Mammary epithelial cell (primary cell): ENCODE data around the gene RPS6KA2.

Experiments
- CTCF ChIP-seq, 2 donors: IDR thresholded peaks in 1 of 2; conservative IDR thresholded peaks in 1 of 2; 2 replicates each; pipeline ENCODE4 v1.5.1; 2011 to 2012; ENCODE audit warnings: inconsistent platforms in 2 of 2, low read length in 2 of 2, mild to moderate bottlenecking in 2 of 2, control low read depth in 1 of 2, low read depth in 1 of 2; ENCODE audit not compliant: insufficient read depth in 1 of 2; ENCODE audit errors: extremely low read depth in 1 of 2
- EZH2 ChIP-seq: IDR thresholded peaks from 2 replicates; pipeline ENCODE4 v1.6.1; 2012; ENCODE audit warnings: low read length, inconsistent platforms, borderline replicate concordance

DNA sequence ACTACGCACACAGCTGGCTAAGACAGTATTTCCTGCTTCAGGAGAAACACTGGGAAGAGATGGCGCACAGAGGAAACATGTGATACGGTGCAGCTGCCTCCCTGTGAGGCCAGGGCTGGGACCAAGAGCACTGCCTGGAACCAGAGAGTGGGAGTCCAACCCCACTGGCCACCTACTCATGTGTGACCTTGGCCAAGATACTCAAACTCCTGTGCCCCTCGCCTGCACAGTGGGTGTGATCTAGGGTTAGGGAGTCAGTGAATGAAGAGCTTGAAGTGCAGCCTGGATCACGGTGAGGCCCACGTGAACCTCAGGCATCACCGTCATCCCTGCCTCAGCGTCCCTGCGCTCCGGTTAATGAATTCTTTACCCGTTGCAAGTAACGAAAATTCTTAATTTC is 202.6 kb downstream of the RPS6KA2 start:
- TF ChIP-seq CTCF (conservative IDR thresholded peaks at IDR 0.05 in 1 of 2, IDR thresholded peaks at IDR 0.05 in 1 of 2; ENCODE audit: extremely low read depth in 1 of 2, insufficient read depth in 1 of 2, low read depth in 1 of 2, low read length in 2 of 2): no peak
- no peak for TF ChIP-seq EZH2
